ENCODE results near the gene PSKH1.

GRCh38 chr16:67962135-67962534, 69.1 kb downstream of the PSKH1 start:
- TF ChIP-seq ZFP37 (tag by site-specific recombination; IDR thresholded peaks at IDR 0.05) (no peak), ZXDB (tag by site-specific recombination; IDR thresholded peaks at IDR 0.05) (no peak), CTCF (tag by site-specific recombination; IDR thresholded peaks at IDR 0.05) (no peak), ATF2 (tag by site-specific recombination; IDR thresholded peaks at IDR 0.05; ENCODE audit: low read depth) (no peak), RBAK (tag by site-specific recombination; IDR thresholded peaks at IDR 0.05) (no peak), ZNF639 (tag by site-specific recombination; IDR thresholded peaks at IDR 0.05) (no peak), SETDB1 (IDR thresholded peaks at IDR 0.05; ENCODE audit: insufficient read length, low read length) (no peak)
